HEK293T (cell line): ENCODE results near the gene TPRX1.
"Not testable (repeated sequence)": the region's sequence is repeated elsewhere in the genome, so short reads cannot be mapped to it uniquely, and the experiment has no call there.

Experiments used
- ARNT ChIP-seq: fragments of 450-650 bp; IDR thresholded peaks from 2 replicates; pipeline ENCODE4 v1.6.1; 2017; ENCODE audit warnings: mild to moderate bottlenecking
- CTBP1 ChIP-seq: fragments of 450-650 bp; IDR thresholded peaks from 2 replicates; pipeline ENCODE4 v1.6.1; 2016; ENCODE audit warnings: borderline replicate concordance
- ELF4 ChIP-seq: fragments of 450-650 bp; IDR thresholded peaks from 2 replicates; pipeline ENCODE4 v1.6.1; 2017; ENCODE audit warnings: antibody characterized with exemption
- FOXA1 ChIP-seq: fragments of 450-650 bp; IDR thresholded peaks from 2 replicates; pipeline ENCODE4 v1.6.1; 2016; ENCODE audit warnings: mild to moderate bottlenecking
- FOXM1 ChIP-seq: fragments of 450-650 bp; IDR thresholded peaks from 2 replicates; pipeline ENCODE4 v1.6.1; 2017; ENCODE audit warnings: mild to moderate bottlenecking, borderline replicate concordance
- LEF1 ChIP-seq: fragments of 450-650 bp; IDR thresholded peaks from 2 replicates; pipeline ENCODE4 v1.6.1; 2017; ENCODE audit warnings: mild to moderate bottlenecking, borderline replicate concordance
- NFRKB ChIP-seq: fragments of 450-650 bp; IDR thresholded peaks from 2 replicates; pipeline ENCODE4 v1.6.1; 2016; ENCODE audit warnings: mild to moderate bottlenecking, moderate library complexity
- SP1 ChIP-seq: fragments of 450-650 bp; IDR thresholded peaks from 2 replicates; pipeline ENCODE4 v1.6.1; 2017
- SUZ12 ChIP-seq: fragments of 450-650 bp; IDR thresholded peaks from 2 replicates; pipeline ENCODE4 v1.6.1; 2016; ENCODE audit warnings: mild to moderate bottlenecking
- TARDBP ChIP-seq: fragments of 450-650 bp; IDR thresholded peaks from 2 replicates; pipeline ENCODE4 v1.6.1; 2016
- ZNF384 ChIP-seq: fragments of 450-650 bp; IDR thresholded peaks from 2 replicates; pipeline ENCODE4 v1.6.1; 2016

DNA sequence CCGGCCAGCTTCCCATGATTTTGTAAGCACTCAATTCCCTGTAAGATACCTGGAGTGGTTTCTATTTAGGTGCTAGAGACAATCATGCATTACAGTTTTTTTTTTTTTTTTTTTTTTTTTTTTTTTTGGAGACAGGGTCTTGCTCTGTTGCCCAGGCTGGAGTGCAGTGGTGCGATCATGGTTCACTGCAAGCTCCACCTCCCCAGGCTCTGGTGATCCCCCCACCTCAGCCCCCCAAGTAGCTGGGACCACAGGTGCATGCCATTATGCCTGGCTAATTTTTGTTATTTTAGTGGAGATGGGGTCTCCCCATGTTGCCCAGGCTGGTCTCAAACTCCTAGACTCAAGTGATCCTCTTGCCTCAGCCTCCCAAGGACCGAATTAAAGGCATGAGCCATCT, 39.6 kb downstream of the TPRX1 start:
- TF ChIP-seq ELF4, FOXM1, CTBP1, SUZ12, NFRKB, LEF1, FOXA1, ARNT, TARDBP, ZNF384, SP1: not testable (repeated sequence)
